Measurements from ENCODE around the gene CD68.
"Not testable (repeated sequence)": the region's sequence is repeated elsewhere in the genome, so short reads cannot be mapped to it uniquely, and the experiment has no call there.

The CD68 gene

GRCh38 chr17:7615265-7615747 is 35.9 kb downstream of the CD68 start:
- FAIRE-seq, result no peak

GRCh38 chr17:7618608-7619007 is 39.2 kb downstream of the CD68 start:
- FAIRE-seq, result no peak

GRCh38 chr17:7620835-7621234 is 41.4 kb downstream of the CD68 start:
- FAIRE-seq, result no peak

- no peak for FAIRE-seq
These were observed 44.2 kb downstream of the CD68 start for GRCh38 chr17:7623661-7624060.

GRCh38 chr17:7625749-7626148 is 46.3 kb downstream of the CD68 start:
- not testable (repeated sequence) for FAIRE-seq

- FAIRE-seq, result no peak
These were observed 46.9 kb downstream of the CD68 start for GRCh38 chr17:7626307-7626706.

GRCh38 chr17:7626956-7627249 is 47.5 kb downstream of the CD68 start:
- FAIRE-seq, result no peak

- FAIRE-seq, result peak; percentile 95
These were observed 48.0 kb downstream of the CD68 start, which contains the start of gene SAT2 for GRCh38 chr17:7627250-7628121. Gene SAT2 (minus strand): TSS chr17:7627821. CDS start chr17:7627635, 186 bp downstream.

- FAIRE-seq, result no peak
These were observed 50.6 kb downstream of the CD68 start, which contains the start of gene SHBG for GRCh38 chr17:7629939-7630571. Gene SHBG (plus strand): TSS chr17:7630135. CDS start chr17:7630173, 38 bp downstream.

Measured in G401.6 (cell line).